DOHH2 (cell line): Measurements from ENCODE around the gene CFAP100.

Experiments
- H3F3A ChIP-seq: fragments of 200-600 bp; sonication (generic), shearing (Covaris generic); 2 replicates; pipeline ENCODE4 v1.6.0; 2016; ENCODE audit warnings: antibody characterized with exemption, mild to moderate bottlenecking; ENCODE audit not compliant: control insufficient read depth, insufficient read depth
- H3K27ac ChIP-seq: fragments of 200-600 bp; sonication (generic); 2 replicates; pipeline ENCODE4 v1.5.1; 2014; ENCODE audit warnings: low read depth, mild to moderate bottlenecking, low read length, moderate library complexity
- H3K27me3 ChIP-seq: fragments of 200-600 bp; sonication (generic); 2 replicates; pipeline ENCODE4 v1.6.1; 2014; ENCODE audit warnings: mild to moderate bottlenecking, low read length, mixed read lengths; ENCODE audit not compliant: control insufficient read depth
- H3K36me3 ChIP-seq: fragments of 200-600 bp; sonication (generic); 2 replicates; pipeline ENCODE4 v1.6.1; 2014; ENCODE audit warnings: mild to moderate bottlenecking, low read length, moderate library complexity, mixed read lengths; ENCODE audit not compliant: control insufficient read depth
- H3K4me1 ChIP-seq: fragments of 200-600 bp; sonication (generic); 2 replicates; pipeline ENCODE4 v1.6.1; 2014; ENCODE audit warnings: mild to moderate bottlenecking, low read length, mixed read lengths; ENCODE audit not compliant: control insufficient read depth
- H3K4me2 ChIP-seq: fragments of 200-600 bp; sonication (generic); 2 replicates; pipeline ENCODE4 v1.6.0; 2014; ENCODE audit warnings: mild to moderate bottlenecking, low read length, moderate library complexity
- H3K4me3 ChIP-seq: fragments of 200-600 bp; sonication (generic); 2 replicates; pipeline ENCODE4 v1.5.1; 2014; ENCODE audit warnings: mild to moderate bottlenecking, low read length, mixed read lengths
- H3K79me2 ChIP-seq: fragments of 200-600 bp; sonication (generic); 2 replicates; pipeline ENCODE4 v1.6.1; 2014; ENCODE audit warnings: mild to moderate bottlenecking, low read length, mixed read lengths; ENCODE audit not compliant: control insufficient read depth
- H3K9me2 ChIP-seq: fragments of 200-600 bp; sonication (generic); replicated peaks from 2 replicates; pipeline ENCODE4 v1.6.1; 2014; ENCODE audit warnings: mild to moderate bottlenecking, low read length, mixed read lengths; ENCODE audit not compliant: control insufficient read depth
- H3K9me3 ChIP-seq: fragments of 200-600 bp; sonication (generic); 2 replicates; pipeline ENCODE4 v1.6.1; 2014; ENCODE audit warnings: antibody characterized with exemption, low read length, mixed read lengths; ENCODE audit not compliant: control insufficient read depth, insufficient read depth
- H4K20me1 ChIP-seq: fragments of 200-600 bp; sonication (generic); 2 replicates; pipeline ENCODE4 v1.6.0; 2014; ENCODE audit warnings: low read depth, mild to moderate bottlenecking, antibody characterized with exemption, low read length, moderate library complexity; ENCODE audit not compliant: control insufficient read depth, insufficient read depth
- EZH2phosphoT487 ChIP-seq: fragments of 200-600 bp; sonication (generic); IDR thresholded peaks from 2 replicates; pipeline ENCODE4 v1.6.1; 2017; ENCODE audit warnings: borderline replicate concordance, mild to moderate bottlenecking, antibody characterized with exemption, low read length, moderate library complexity, mixed read lengths
- TF ChIP-seq, protein P1 (sequence below): fragments of 200-600 bp; sonication (generic); IDR thresholded peaks from one replicate; pipeline ENCODE4 v1.5.1; 2014; ENCODE audit warnings: antibody characterized with exemption, mild to moderate bottlenecking, low read depth, low read length; ENCODE audit not compliant: poor library complexity, severe bottlenecking

Gene CFAP100

GRCh38 chr3:126418661-126419131 is 24.0 kb downstream of the CFAP100 start:
- Histone ChIP-seq H3K27me3 (no peaks in the 10 kb centered on the region), H3K79me2 (no peaks in the 10 kb centered on the region), H3K9me3 (no peaks in the 10 kb centered on the region), H3K9me2 (no peaks in the 10 kb centered on the region), H3F3A (no peaks in the 10 kb centered on the region), H4K20me1 (no peaks in the 10 kb centered on the region), H3K4me3 (no peak overlapping the region), H3K4me1 (no peaks in the 10 kb centered on the region), H3K36me3 (no peaks in the 10 kb centered on the region), H3K4me2 (no peak overlapping the region), H3K27ac (no peak overlapping the region)
- TF ChIP-seq, protein P1, sequence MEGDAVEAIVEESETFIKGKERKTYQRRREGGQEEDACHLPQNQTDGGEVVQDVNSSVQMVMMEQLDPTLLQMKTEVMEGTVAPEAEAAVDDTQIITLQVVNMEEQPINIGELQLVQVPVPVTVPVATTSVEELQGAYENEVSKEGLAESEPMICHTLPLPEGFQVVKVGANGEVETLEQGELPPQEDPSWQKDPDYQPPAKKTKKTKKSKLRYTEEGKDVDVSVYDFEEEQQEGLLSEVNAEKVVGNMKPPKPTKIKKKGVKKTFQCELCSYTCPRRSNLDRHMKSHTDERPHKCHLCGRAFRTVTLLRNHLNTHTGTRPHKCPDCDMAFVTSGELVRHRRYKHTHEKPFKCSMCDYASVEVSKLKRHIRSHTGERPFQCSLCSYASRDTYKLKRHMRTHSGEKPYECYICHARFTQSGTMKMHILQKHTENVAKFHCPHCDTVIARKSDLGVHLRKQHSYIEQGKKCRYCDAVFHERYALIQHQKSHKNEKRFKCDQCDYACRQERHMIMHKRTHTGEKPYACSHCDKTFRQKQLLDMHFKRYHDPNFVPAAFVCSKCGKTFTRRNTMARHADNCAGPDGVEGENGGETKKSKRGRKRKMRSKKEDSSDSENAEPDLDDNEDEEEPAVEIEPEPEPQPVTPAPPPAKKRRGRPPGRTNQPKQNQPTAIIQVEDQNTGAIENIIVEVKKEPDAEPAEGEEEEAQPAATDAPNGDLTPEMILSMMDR = no peak
- no peak for TF ChIP-seq EZH2phosphoT487

- H3K4me1 ChIP-seq = no peaks in the 10 kb centered on the region
- no peak overlapping the region for H3K27ac ChIP-seq
- H3K4me2 ChIP-seq = no peak overlapping the region
- no peaks in the 10 kb centered on the region for H3K36me3 ChIP-seq
- H3K27me3 ChIP-seq = no peaks in the 10 kb centered on the region
- no peak overlapping the region for H3K4me3 ChIP-seq
- no peaks in the 10 kb centered on the region for H4K20me1 ChIP-seq
- TF ChIP-seq, protein P1 = no peak
- no peak for TF ChIP-seq EZH2phosphoT487
- no peaks in the 10 kb centered on the region for H3K79me2 ChIP-seq
- H3F3A ChIP-seq = no peaks in the 10 kb centered on the region
- no peaks in the 10 kb centered on the region for H3K9me2 ChIP-seq
- H3K9me3 ChIP-seq = no peaks in the 10 kb centered on the region
Measured at GRCh38 chr3:126419151-126419703, 24.5 kb downstream of the CFAP100 start.

- H4K20me1 ChIP-seq = no peaks in the 10 kb centered on the region
- no peaks in the 10 kb centered on the region for H3K9me2 ChIP-seq
- no peak overlapping the region for H3K4me2 ChIP-seq
- no peaks in the 10 kb centered on the region for H3K79me2 ChIP-seq
- no peak for TF ChIP-seq EZH2phosphoT487
- H3K4me3 ChIP-seq = no peak overlapping the region
- no peaks in the 10 kb centered on the region for H3K36me3 ChIP-seq
- no peaks in the 10 kb centered on the region for H3F3A ChIP-seq
- no peaks in the 10 kb centered on the region for H3K9me3 ChIP-seq
- H3K4me1 ChIP-seq = no peaks in the 10 kb centered on the region
- H3K27me3 ChIP-seq = no peaks in the 10 kb centered on the region
- H3K27ac ChIP-seq = no peak overlapping the region
Measured at GRCh38 chr3:126419886-126420786, 25.4 kb downstream of the CFAP100 start.
